H9 (cell line): ENCODE data around the gene HOXC12. TPM values are rescaled to one million over a fixed set of nuclear protein-coding genes. Genes with fewer than 3 reads are reported as not detected.

ENCODE experiments used
- DNase-seq: peaks from one replicate; pipeline ENCODE4 v3.0.0-alpha.2; 2017
- H2AFZ ChIP-seq: one replicate; pipeline ENCODE4 v1.6.1; 2013; ENCODE audit warnings: mild to moderate bottlenecking, low read length, control low read depth, moderate library complexity
- H2AK5ac ChIP-seq: 2 replicates; pipeline ENCODE4 v1.6.1; 2013; ENCODE audit warnings: low read length, control low read depth, mixed read lengths; ENCODE audit not compliant: insufficient read length
- H2BK120ac ChIP-seq: one replicate; pipeline ENCODE4 v1.6.1; 2013; ENCODE audit warnings: low read depth, mild to moderate bottlenecking, low read length, control low read depth, inconsistent platforms; ENCODE audit not compliant: poor library complexity, severe bottlenecking
- H2BK12ac ChIP-seq: 2 replicates; pipeline ENCODE4 v1.6.1; 2013; ENCODE audit warnings: low read length, control low read depth, mixed read lengths, low read depth; ENCODE audit not compliant: insufficient read length
- H2BK15ac ChIP-seq: 2 replicates; pipeline ENCODE4 v1.6.1; 2013; ENCODE audit warnings: low read depth, low read length, control low read depth
- H2BK20ac ChIP-seq: one replicate; pipeline ENCODE4 v1.6.1; 2013; ENCODE audit warnings: low read depth, mild to moderate bottlenecking, low read length, control low read depth, inconsistent platforms; ENCODE audit not compliant: poor library complexity, severe bottlenecking
- H2BK5ac ChIP-seq: 2 replicates; pipeline ENCODE4 v1.6.1; 2013; ENCODE audit warnings: low read length, control low read depth, mixed read lengths; ENCODE audit not compliant: insufficient read length
- H3K14ac ChIP-seq: 2 replicates; pipeline ENCODE4 v1.6.1; 2013; ENCODE audit warnings: low read length, control low read depth; ENCODE audit not compliant: insufficient read depth
- H3K18ac ChIP-seq: 2 replicates; pipeline ENCODE4 v1.6.1; 2013; ENCODE audit warnings: low read depth, mild to moderate bottlenecking, mixed read lengths, low read length, control low read depth; ENCODE audit not compliant: insufficient read length
- H3K23ac ChIP-seq: 2 replicates; pipeline ENCODE4 v1.6.1; 2013; ENCODE audit warnings: low read length, control low read depth, mixed read lengths, low read depth; ENCODE audit not compliant: insufficient read length
- H3K23me2 ChIP-seq: 2 replicates; pipeline ENCODE4 v1.6.1; 2013; ENCODE audit warnings: low read depth, mild to moderate bottlenecking, mixed read lengths, low read length, control low read depth; ENCODE audit not compliant: insufficient read length, poor library complexity, severe bottlenecking
- H3K27ac ChIP-seq: 2 replicates; pipeline ENCODE4 v1.5.1; 2013; ENCODE audit warnings: low read length, control low read depth, mixed read lengths, low read depth; ENCODE audit not compliant: insufficient read length
- H3K27me3 ChIP-seq: 2 replicates; pipeline ENCODE4 v1.6.1; 2013; ENCODE audit warnings: low read length, control low read depth, inconsistent platforms; ENCODE audit not compliant: insufficient read depth
- H3K4ac ChIP-seq: 2 replicates; pipeline ENCODE4 v1.6.1; 2013; ENCODE audit warnings: low read depth, mild to moderate bottlenecking, control low read depth, inconsistent platforms, low read length, moderate library complexity
- H3K4me1 ChIP-seq: 2 replicates; pipeline ENCODE4 v1.6.1; 2013; ENCODE audit warnings: low read length, control low read depth, inconsistent platforms; ENCODE audit not compliant: insufficient read depth
- H3K4me2 ChIP-seq: 2 replicates; pipeline ENCODE4 v1.6.1; 2013; ENCODE audit warnings: low read length, control low read depth, mixed read lengths; ENCODE audit not compliant: insufficient read length, insufficient read depth
- H3K56ac ChIP-seq: 2 replicates; pipeline ENCODE4 v1.6.1; 2013; ENCODE audit warnings: low read depth, mild to moderate bottlenecking, mixed read lengths, low read length, control low read depth; ENCODE audit not compliant: insufficient read length
- H3K79me1 ChIP-seq: 2 replicates; pipeline ENCODE4 v1.6.1; 2013; ENCODE audit warnings: low read depth, mild to moderate bottlenecking, moderate library complexity, low read length, control low read depth, inconsistent platforms; ENCODE audit not compliant: insufficient read depth, poor library complexity, severe bottlenecking
- H3K79me2 ChIP-seq: 2 replicates; pipeline ENCODE4 v1.6.1; 2013; ENCODE audit warnings: low read length, control low read depth, inconsistent platforms; ENCODE audit not compliant: insufficient read depth
- H3K9ac ChIP-seq: 2 replicates; pipeline ENCODE4 v1.6.1; 2013; ENCODE audit warnings: low read length, control low read depth, mixed read lengths; ENCODE audit not compliant: insufficient read length; ENCODE audit errors: extremely low read depth
- H3K9me3 ChIP-seq: one replicate; pipeline ENCODE4 v1.6.1; 2013; ENCODE audit warnings: low read depth, low read length, inconsistent platforms; ENCODE audit not compliant: control insufficient read depth
- H3T11ph ChIP-seq: one replicate; pipeline ENCODE4 v1.6.1; 2013; ENCODE audit warnings: mild to moderate bottlenecking, low read length, control low read depth, inconsistent platforms
- H4K20me1 ChIP-seq: one replicate; pipeline ENCODE4 v1.6.1; 2013; ENCODE audit not compliant: control insufficient read depth, insufficient read length, insufficient read depth
- H4K5ac ChIP-seq: 2 replicates; pipeline ENCODE4 v1.6.1; 2013; ENCODE audit warnings: low read depth, mild to moderate bottlenecking, mixed read lengths, low read length, control low read depth; ENCODE audit not compliant: insufficient read length
- H4K8ac ChIP-seq: replicated peaks from 2 replicates; pipeline ENCODE4 v1.6.1; 2013; ENCODE audit warnings: low read length, control low read depth, mixed read lengths, low read depth; ENCODE audit not compliant: insufficient read length
- H4K91ac ChIP-seq: 2 replicates; pipeline ENCODE4 v1.6.1; 2013; ENCODE audit warnings: low read depth, mild to moderate bottlenecking, moderate library complexity, mixed read lengths, low read length, control low read depth; ENCODE audit not compliant: insufficient read length
- H3K27ac Mint-ChIP-seq, 3 experiments: 2 replicates in 2 of 3; 3 replicates in 1 of 3; pipeline ENCODE4 v1.8.0; 2020 to 2021; ENCODE audit warnings: mixed read lengths in 3 of 3, mild to moderate bottlenecking in 1 of 3, moderate library complexity in 1 of 3
- H3K27me3 Mint-ChIP-seq: 2 replicates; pipeline ENCODE4 v1.8.0; 2021; ENCODE audit warnings: low read depth, mild to moderate bottlenecking, moderate library complexity, mixed read lengths
- H3K36me3 Mint-ChIP-seq, 3 experiments: 2 replicates in 2 of 3; 3 replicates in 1 of 3; pipeline ENCODE4 v1.8.0; 2020 to 2021; ENCODE audit warnings: low read depth in 3 of 3, mixed read lengths in 3 of 3; ENCODE audit not compliant: insufficient read depth in 1 of 3
- H3K4me1 Mint-ChIP-seq, 2 experiments: 2 replicates each; pipeline ENCODE4 v1.8.0; 2020; ENCODE audit warnings: mixed read lengths in 2 of 2
- H3K4me3 Mint-ChIP-seq, 2 experiments: 2 replicates in 1 of 2; 3 replicates in 1 of 2; pipeline ENCODE4 v1.8.0; 2020 to 2021; ENCODE audit warnings: mild to moderate bottlenecking in 2 of 2, mixed read lengths in 2 of 2, moderate library complexity in 1 of 2
- H3K9me3 Mint-ChIP-seq, 2 experiments: 2 replicates in 1 of 2; 3 replicates in 1 of 2; pipeline ENCODE4 v1.8.0; 2020; ENCODE audit warnings: mild to moderate bottlenecking in 2 of 2, mixed read lengths in 2 of 2, moderate library complexity in 1 of 2
- CTCF ChIP-seq: fragments of 200-600 bp; sonication (generic); conservative IDR thresholded peaks from 3 replicates; pipeline ENCODE4 v1.8.0; 2021; ENCODE audit warnings: antibody characterized with exemption, mild to moderate bottlenecking
- WGBS: extraction: QIAGEN DNeasy Blood & Tissue Kit; methylation state at CpG from one replicate; pipeline ENCODE4 v1.1.7; 2013; ENCODE audit warnings: missing lambda C conversion rate, low lambda C conversion rate, mixed read lengths; ENCODE audit not compliant: insufficient read length; ENCODE audit errors: extremely low coverage; 5-methylcytosine and 5-hydroxymethylcytosine counted together
- total RNA-seq: library from RNA; stranded (reverse); gene quantifications from 2 replicates; pipeline ENCODE4 v1.2.1, GENCODE V29; 2021

The HOXC12 gene
- total RNA-seq, 1 experiment from 2014 or later, result not detected

- WGBS, result no CpG with 5 or more reads among the region's 21 CpGs
- H3K79me2 ChIP-seq, result no peaks in the 10 kb centered on the region
- peaks cover 0 to 8% (median 3%) of the 10 kb centered on the region in 3 experiments; a peak in 3 of 7 replicates for H3K36me3 Mint-ChIP-seq
- no peak within 1 kb of the TSS for H3K27ac ChIP-seq
- peak within 1 kb of the TSS; percentile 10 for H3K4me2 ChIP-seq
- H4K91ac ChIP-seq, result no peak within 1 kb of the TSS
- H4K20me1 ChIP-seq, result no peaks in the 10 kb centered on the region
- no peaks in the 10 kb centered on the region for H3K4me1 ChIP-seq
- TF ChIP-seq CTCF, result no peak
- H3K56ac ChIP-seq, result no peak within 1 kb of the TSS
- no peak within 1 kb of the TSS; the same call in 1 of the 2 replicates for H2BK15ac ChIP-seq
- H3K14ac ChIP-seq, result no peak within 1 kb of the TSS
- H2BK120ac ChIP-seq, result no peak within 1 kb of the TSS
- no peak within 1 kb of the TSS for H4K8ac ChIP-seq
- H3K27ac Mint-ChIP-seq, result no peak within 1 kb of the TSS
- H3K9ac ChIP-seq, result no peak within 1 kb of the TSS
- H3K4me1 Mint-ChIP-seq, result peaks cover 14 to 21% of the 10 kb centered on the region in 2 experiments
- H3K4me3 Mint-ChIP-seq, result peak within 1 kb of the TSS; percentile 30 to 68
- no peaks in the 10 kb centered on the region for H3K79me1 ChIP-seq
- peaks cover 100% of the 10 kb centered on the region for H3K27me3 Mint-ChIP-seq
- no peak for DNase-seq
- H3K4ac ChIP-seq, result no peak within 1 kb of the TSS
- H3T11ph ChIP-seq, result no peak within 1 kb of the TSS
- no peak within 1 kb of the TSS for H2BK20ac ChIP-seq
- H4K5ac ChIP-seq, result no peak within 1 kb of the TSS
- no peaks in the 10 kb centered on the region for H3K23me2 ChIP-seq
- H2AK5ac ChIP-seq, result no peak within 1 kb of the TSS
- no peak within 1 kb of the TSS for H2AFZ ChIP-seq
- no peak within 1 kb of the TSS for H2BK12ac ChIP-seq
- no peak within 1 kb of the TSS for H3K23ac ChIP-seq
- H3K9me3 Mint-ChIP-seq, result peaks cover 6 to 14% of the 10 kb centered on the region in 2 experiments
- H2BK5ac ChIP-seq, result no peak within 1 kb of the TSS
- H3K9me3 ChIP-seq, result no peaks in the 10 kb centered on the region
- H3K18ac ChIP-seq, result no peak within 1 kb of the TSS
- peaks cover 99% of the 10 kb centered on the region for H3K27me3 ChIP-seq
Measured at GRCh38 chr12:53972722-53973235, 18.1 kb downstream of the HOXC12 start, which contains the start of gene HOXC11. TSS of gene HOXC11 (plus strand) at chr12:53973126. CDS start at chr12:53973242, 116 bp downstream.
